Endothelial cell of umbilical vein (primary cell): Measurements from ENCODE around the gene CACNA1E. TPM values are rescaled to one million over a fixed set of nuclear protein-coding genes. Genes with fewer than 3 reads are reported as not detected.

Source experiments
- BruUV-seq: library from RNA; stranded (reverse); fragments of 400-500 nt; replicated peaks from 2 replicates; lab custom pipeline; 2021; lab: Mats Ljungman, UMichigan
- CTCF ChIA-PET: fragments of 300-600, 350-600 bp; sonication (Branson Sonifier 250); formaldehyde crosslinking; loops from one replicate; lab custom pipeline; 2021; ENCODE audit warnings: antibody characterized with exemption, inconsistent platforms; lab: Charles Lee
- POLR2A ChIA-PET: fragments of 300-600, 350-600 bp; sonication (Branson Sonifier 250); formaldehyde crosslinking; loops from one replicate; lab custom pipeline; 2021; ENCODE audit warnings: antibody characterized with exemption, inconsistent platforms; lab: Charles Lee
- DNase-seq: peaks from one replicate; pipeline ENCODE4 v3.0.0-alpha.2; 2011; ENCODE audit warnings: low read depth, low spot score
- FAIRE-seq: peaks from 2 replicates; lab custom pipeline; 2011; peaks lifted over from hg19 to GRCh38; lab: Jason Lieb, UNC
- H2AFZ ChIP-seq: 2 replicates; pipeline ENCODE4 v1.6.0; 2012; ENCODE audit warnings: low read depth, low read length, control low read depth, inconsistent platforms
- H3K27ac ChIP-seq: 2 replicates; pipeline ENCODE4 v1.5.1; 2011; ENCODE audit warnings: low read depth, mild to moderate bottlenecking, control low read depth, low read length, moderate library complexity; ENCODE audit not compliant: insufficient read depth
- H3K27me3 ChIP-seq, 2 experiments: 2 replicates each; pipeline versions ENCODE4 v1.6.0 to v1.6.1; 2011; ENCODE audit warnings: low read length in 2 of 2, mixed read lengths in 1 of 2; ENCODE audit not compliant: control insufficient read depth in 2 of 2, insufficient read depth in 2 of 2
- H3K36me3 ChIP-seq, 2 experiments: 2 replicates in 1 of 2; 3 replicates in 1 of 2; pipeline ENCODE4 v1.5.1; 2011; ENCODE audit warnings: low read length in 2 of 2, mild to moderate bottlenecking in 1 of 2, moderate library complexity in 1 of 2; ENCODE audit not compliant: control insufficient read depth in 2 of 2, insufficient read depth in 2 of 2; ENCODE audit errors: extremely low read depth in 1 of 2
- H3K4me1 ChIP-seq: 3 replicates; pipeline ENCODE4 v1.5.1; 2011; ENCODE audit warnings: mild to moderate bottlenecking, low read length; ENCODE audit not compliant: control insufficient read depth, insufficient read depth; ENCODE audit errors: extremely low read depth
- H3K4me2 ChIP-seq: 2 replicates; pipeline ENCODE4 v1.6.1; 2011; ENCODE audit warnings: low read length, control low read depth, mixed read lengths; ENCODE audit not compliant: insufficient read depth
- H3K4me3 ChIP-seq, 3 experiments: fragments of 200-600 bp in 1 of 3; sonication (generic), shearing (Covaris generic) in 1 of 3; replicated peaks in 1 of 3; 2 replicates each; pipeline ENCODE4 v1.5.1; 2011 to 2016; ENCODE audit warnings: control low read depth in 3 of 3, low read length in 3 of 3, mild to moderate bottlenecking in 2 of 3, inconsistent platforms in 1 of 3, low read depth in 1 of 3, moderate library complexity in 1 of 3; ENCODE audit not compliant: insufficient read depth in 1 of 3
- H3K79me2 ChIP-seq: 2 replicates; pipeline ENCODE4 v1.6.0; 2012; ENCODE audit warnings: low read length, inconsistent platforms; ENCODE audit not compliant: control insufficient read depth, insufficient read depth
- H3K9ac ChIP-seq: replicated peaks from 2 replicates; pipeline ENCODE3; 2011; ENCODE audit warnings: low read length, control low read depth; ENCODE audit not compliant: insufficient read depth; ENCODE audit errors: extremely low read depth
- H3K9me1 ChIP-seq: replicated peaks from 3 replicates; pipeline ENCODE4 v1.6.0; 2011; ENCODE audit warnings: mild to moderate bottlenecking, low read length; ENCODE audit not compliant: control insufficient read depth, insufficient read depth; ENCODE audit errors: extremely low read depth
- H3K9me3 ChIP-seq: replicated peaks from 2 replicates; pipeline ENCODE4 v1.5.1; 2012; ENCODE audit warnings: low read length, inconsistent platforms; ENCODE audit not compliant: control insufficient read depth, insufficient read depth
- H4K20me1 ChIP-seq: replicated peaks from 2 replicates; pipeline ENCODE3; 2011; ENCODE audit warnings: mild to moderate bottlenecking, low read length; ENCODE audit not compliant: control insufficient read depth, insufficient read depth; ENCODE audit errors: extremely low read depth
- EZH2 ChIP-seq: IDR thresholded peaks from 2 replicates; pipeline ENCODE4 v1.6.1; 2012; ENCODE audit warnings: borderline replicate concordance, low read depth, mild to moderate bottlenecking, moderate library complexity, low read length, inconsistent platforms; ENCODE audit not compliant: severe bottlenecking
- FOS ChIP-seq: IDR thresholded peaks from 2 replicates; pipeline ENCODE4 v1.6.1; 2011; ENCODE audit warnings: mild to moderate bottlenecking, low read length, moderate library complexity, borderline replicate concordance; ENCODE audit not compliant: insufficient read depth
- GATA2 ChIP-seq: IDR thresholded peaks from 2 replicates; pipeline ENCODE4 v1.7.0; 2011; ENCODE audit warnings: low read depth, mild to moderate bottlenecking, moderate library complexity, mixed read lengths, low read length; ENCODE audit not compliant: insufficient read length, insufficient read depth
- JUN ChIP-seq: IDR thresholded peaks from 2 replicates; pipeline ENCODE4 v1.6.1; 2011; ENCODE audit warnings: borderline replicate concordance, low read depth; ENCODE audit not compliant: insufficient read length, insufficient read depth
- MYC ChIP-seq: IDR thresholded peaks from one replicate; pipeline ENCODE4 v1.6.1; 2011; ENCODE audit warnings: mild to moderate bottlenecking, low read depth, low read length
- POLR2A ChIP-seq: IDR thresholded peaks from 2 replicates; pipeline ENCODE4 v1.6.1; 2012; ENCODE audit warnings: low read depth, mild to moderate bottlenecking, control low read depth, low read length
- POLR2AphosphoS5 ChIP-seq: IDR thresholded peaks from 2 replicates; pipeline ENCODE4 v1.6.1; 2012; ENCODE audit warnings: low read depth, mild to moderate bottlenecking, control low read depth, low read length, moderate library complexity; ENCODE audit not compliant: insufficient read depth
- dilution Hi-C: fragments of 300-500 bp; cut with MboI; formaldehyde crosslinking; loops from one replicate; pipeline ENCODE4 v1.15.0; 2019; ENCODE audit warnings: low sequenced_read_pairs; ENCODE audit not compliant: extremely low pct_ligation_motif_present
- intact Hi-C: fragments of 100-400 bp; cut with micrococcal nuclease; formaldehyde crosslinking; loops from one replicate; pipeline ENCODE4 v1.10.0; 2022
- polyA plus RNA-seq, 4 experiments: library from polyadenylated mRNA; depleted of rRNA in 3 of 4; stranded (reverse) in 3 of 4; unstranded in 1 of 4; fragments of >200 nt; gene quantifications; 2 replicates each; pipeline versions ENCODE4 v1.2.1 to v1.2.3, GENCODE V29; 2011 to 2012; ENCODE audit warnings: missing spikeins in 1 of 4
- total RNA-seq: library from RNA; stranded (reverse); gene quantifications from 2 replicates; pipeline ENCODE4 v1.2.3, GENCODE V29; 2021
- TF ChIP-seq, protein P1 (sequence below): IDR thresholded peaks from 2 replicates; pipeline ENCODE4 v1.6.1; 2011; ENCODE audit not compliant: insufficient read depth, insufficient read length
- TF ChIP-seq, protein P2 (sequence below), 2 donors: IDR thresholded peaks; 1 replicate in 1 of 2; 2 replicates in 1 of 2; pipeline ENCODE4 v1.5.1; 2011; ENCODE audit warnings: low read length in 2 of 2, mild to moderate bottlenecking in 2 of 2, moderate library complexity in 2 of 2, control low read depth in 1 of 2, inconsistent platforms in 1 of 2, low read depth in 1 of 2; ENCODE audit not compliant: insufficient read depth in 1 of 2; ENCODE audit errors: extremely low read depth in 1 of 2

Gene CACNA1E
- total and polyA plus RNA-seq, 2 donors (not counting 3 experiments of a cell fraction or from before 2014, with no cell fraction given): not detected

DNA sequence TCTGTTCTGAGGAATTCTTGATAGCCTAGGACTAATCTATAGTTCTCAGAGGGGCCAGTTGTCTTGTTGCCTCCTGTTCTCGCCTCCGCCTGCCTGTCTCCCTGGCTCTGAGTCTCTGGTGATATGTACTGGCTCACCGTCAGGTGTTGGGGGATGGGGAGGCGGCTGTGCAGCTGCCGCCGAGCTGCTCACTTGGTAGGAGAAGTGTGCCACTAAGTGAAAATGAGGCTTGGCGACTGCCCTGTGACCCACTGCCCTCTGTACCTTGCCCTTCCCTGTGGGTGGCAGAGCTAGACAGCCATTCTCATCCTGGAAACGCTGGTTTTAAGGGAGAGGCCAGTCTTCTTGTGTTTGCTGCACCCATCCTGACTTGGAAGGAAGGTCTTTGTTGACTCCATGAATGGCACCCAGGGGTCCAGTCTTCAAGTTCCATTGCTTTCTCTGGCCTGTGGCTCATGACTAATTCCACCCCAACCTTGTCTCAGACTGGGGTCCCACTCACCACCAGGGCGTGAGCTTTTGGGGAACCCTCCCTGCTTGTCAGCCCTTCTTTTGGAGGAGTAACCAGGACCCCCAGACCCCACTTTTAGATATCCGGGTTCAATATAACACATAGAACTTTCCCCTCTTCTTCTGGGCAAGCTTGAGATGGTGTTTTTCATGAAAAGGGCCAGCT is 120.6 kb downstream of the CACNA1E start:
- H3K4me2 ChIP-seq: no peak overlapping the region
- no peak for FAIRE-seq
- H2AFZ ChIP-seq: no peak overlapping the region
- no peak overlapping the region for H3K27ac ChIP-seq
- intact Hi-C loops: no loop called here
- no peaks in the 10 kb centered on the region for H3K9me1 ChIP-seq
- CTCF ChIA-PET: no interaction called here
- H4K20me1 ChIP-seq: no peaks in the 10 kb centered on the region
- no TSS peak for BruUV-seq
- no peak for DNase-seq
- dilution Hi-C loops: no loop called here
- H3K4me1 ChIP-seq: no peaks in the 10 kb centered on the region
- H3K36me3 ChIP-seq: no peaks in the 10 kb centered on the region
- TF ChIP-seq, protein P1, sequence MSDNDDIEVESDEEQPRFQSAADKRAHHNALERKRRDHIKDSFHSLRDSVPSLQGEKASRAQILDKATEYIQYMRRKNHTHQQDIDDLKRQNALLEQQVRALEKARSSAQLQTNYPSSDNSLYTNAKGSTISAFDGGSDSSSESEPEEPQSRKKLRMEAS: no peak
- no peak for TF ChIP-seq GATA2
- no peak for TF ChIP-seq FOS
- H3K27me3 ChIP-seq: no peaks in the 10 kb centered on the region
- peaks cover 2% of the 10 kb centered on the region for H3K9me3 ChIP-seq
- H3K79me2 ChIP-seq: no peaks in the 10 kb centered on the region
- H3K9ac ChIP-seq: no peak overlapping the region
- POLR2A ChIA-PET: no interaction called here
- no peak overlapping the region for H3K4me3 ChIP-seq

DNA sequence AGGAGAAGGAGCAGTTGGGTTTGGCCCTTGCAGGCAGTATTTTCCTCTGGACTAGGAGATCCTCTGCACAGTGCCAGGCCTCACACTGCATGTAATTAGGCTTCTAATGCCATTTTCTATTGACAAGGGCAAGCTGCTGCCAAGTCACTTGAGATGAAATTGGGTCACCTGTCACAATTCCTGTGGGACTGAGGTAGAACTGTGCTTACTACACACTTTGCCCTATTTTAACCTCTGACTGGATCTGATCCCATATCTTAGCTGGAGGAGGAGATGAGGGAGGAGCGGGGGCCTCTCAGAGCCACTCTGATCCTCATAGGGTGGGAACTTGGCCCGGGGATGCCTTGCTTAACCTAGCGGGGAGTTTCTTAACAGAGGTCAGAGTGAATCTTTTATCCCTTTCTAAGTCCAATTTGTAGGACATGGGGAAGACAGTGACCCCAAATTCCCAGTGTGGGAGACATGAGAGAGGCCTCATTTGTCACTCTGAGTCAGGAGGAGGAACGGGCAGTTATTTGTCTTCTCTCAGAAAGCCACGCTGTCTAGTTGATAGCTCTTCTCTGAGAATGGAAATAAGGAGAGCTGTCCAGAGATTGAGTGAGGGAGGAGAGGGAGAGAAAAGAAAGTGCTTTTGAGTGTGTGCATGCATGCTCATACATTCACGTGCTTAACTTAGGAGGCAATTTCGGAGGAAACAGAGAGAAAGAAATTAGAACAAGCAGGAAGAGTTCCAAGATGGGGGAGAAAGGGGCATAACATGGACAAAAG is 121.3 kb downstream of the CACNA1E start:
- DNase-seq: no peak
- Histone ChIP-seq H3K9me1 (no peaks in the 10 kb centered on the region), H3K4me1 (no peaks in the 10 kb centered on the region), H3K4me3 (no peak overlapping the region), H4K20me1 (no peaks in the 10 kb centered on the region), H2AFZ (no peak overlapping the region), H3K9ac (no peak overlapping the region), H3K27ac (no peak overlapping the region), H3K4me2 (no peak overlapping the region), H3K27me3 (no peaks in the 10 kb centered on the region), H3K36me3 (no peaks in the 10 kb centered on the region), H3K9me3 (peaks cover 2% of the 10 kb centered on the region), H3K79me2 (no peaks in the 10 kb centered on the region)
- ChIA-PET CTCF (no interaction called here), POLR2A (no interaction called here)
- BruUV-seq: no TSS peak
- TF ChIP-seq MYC (no peak), POLR2AphosphoS5 (no peak), GATA2 (no peak), FOS (no peak), EZH2 (no peak), POLR2A (no peak), JUN (no peak)
- TF ChIP-seq, protein P1: no peak
- TF ChIP-seq, protein P2, sequence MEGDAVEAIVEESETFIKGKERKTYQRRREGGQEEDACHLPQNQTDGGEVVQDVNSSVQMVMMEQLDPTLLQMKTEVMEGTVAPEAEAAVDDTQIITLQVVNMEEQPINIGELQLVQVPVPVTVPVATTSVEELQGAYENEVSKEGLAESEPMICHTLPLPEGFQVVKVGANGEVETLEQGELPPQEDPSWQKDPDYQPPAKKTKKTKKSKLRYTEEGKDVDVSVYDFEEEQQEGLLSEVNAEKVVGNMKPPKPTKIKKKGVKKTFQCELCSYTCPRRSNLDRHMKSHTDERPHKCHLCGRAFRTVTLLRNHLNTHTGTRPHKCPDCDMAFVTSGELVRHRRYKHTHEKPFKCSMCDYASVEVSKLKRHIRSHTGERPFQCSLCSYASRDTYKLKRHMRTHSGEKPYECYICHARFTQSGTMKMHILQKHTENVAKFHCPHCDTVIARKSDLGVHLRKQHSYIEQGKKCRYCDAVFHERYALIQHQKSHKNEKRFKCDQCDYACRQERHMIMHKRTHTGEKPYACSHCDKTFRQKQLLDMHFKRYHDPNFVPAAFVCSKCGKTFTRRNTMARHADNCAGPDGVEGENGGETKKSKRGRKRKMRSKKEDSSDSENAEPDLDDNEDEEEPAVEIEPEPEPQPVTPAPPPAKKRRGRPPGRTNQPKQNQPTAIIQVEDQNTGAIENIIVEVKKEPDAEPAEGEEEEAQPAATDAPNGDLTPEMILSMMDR (IDR thresholded peaks at IDR 0.05; ENCODE audit: extremely low read depth in 1 of 2, insufficient read depth in 1 of 2, low read depth in 1 of 2, low read length in 2 of 2): no peak
- dilution Hi-C loops (no loop called here), intact Hi-C loops (no loop called here)
- no peak for FAIRE-seq
